Measurements from ENCODE around the gene MID1.

Gene MID1

GRCh38 chrX:10570601-10571000 is 49.8 kb downstream of the MID1 start:
- Histone ChIP-seq H3K9ac (ENCODE audit: low read depth, low read length) (no peak overlapping the region), H3K36me3 (ENCODE audit: control insufficient read depth, insufficient read depth, low read length) (peaks cover 8% of the 10 kb centered on the region), H3K27me3 (ENCODE audit: control insufficient read depth, insufficient read depth, low read length) (no peaks in the 10 kb centered on the region), H3K4me1 (ENCODE audit: control insufficient read depth, insufficient read depth, low read length) (no peaks in the 10 kb centered on the region), H3K9me3 (ENCODE audit: control insufficient read depth, insufficient read depth, low read length) (no peaks in the 10 kb centered on the region), H3K4me3 (ENCODE audit: low read depth, low read length) (no peak overlapping the region)

DNA sequence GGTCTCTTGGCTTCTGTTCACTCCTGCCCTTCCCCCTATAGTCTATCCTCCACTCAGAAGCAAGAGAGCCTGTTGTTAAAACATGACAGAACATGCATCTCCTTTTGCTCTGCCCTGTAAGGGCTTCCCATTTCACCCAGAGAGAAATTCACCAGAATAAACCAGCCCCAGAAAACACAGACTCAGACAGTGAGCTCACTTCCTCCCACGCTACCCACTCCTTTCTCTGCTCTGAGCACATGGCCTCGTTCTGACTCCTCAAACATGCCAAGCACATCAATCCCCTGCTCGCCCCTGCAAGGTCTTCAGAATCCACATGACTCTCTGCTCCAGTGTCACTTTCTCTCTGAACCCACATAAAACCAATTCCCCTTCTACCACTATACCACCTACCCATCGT is 50.4 kb downstream of the MID1 start:
- Histone ChIP-seq H3K27me3 (ENCODE audit: control insufficient read depth, insufficient read depth, low read length) (no peaks in the 10 kb centered on the region), H3K36me3 (ENCODE audit: control insufficient read depth, insufficient read depth, low read length) (peaks cover 8% of the 10 kb centered on the region), H3K4me1 (ENCODE audit: control insufficient read depth, insufficient read depth, low read length) (no peaks in the 10 kb centered on the region), H3K9ac (ENCODE audit: low read depth, low read length) (no peak overlapping the region), H3K9me3 (ENCODE audit: control insufficient read depth, insufficient read depth, low read length) (no peaks in the 10 kb centered on the region), H3K4me3 (ENCODE audit: low read depth, low read length) (no peak overlapping the region)

DNA sequence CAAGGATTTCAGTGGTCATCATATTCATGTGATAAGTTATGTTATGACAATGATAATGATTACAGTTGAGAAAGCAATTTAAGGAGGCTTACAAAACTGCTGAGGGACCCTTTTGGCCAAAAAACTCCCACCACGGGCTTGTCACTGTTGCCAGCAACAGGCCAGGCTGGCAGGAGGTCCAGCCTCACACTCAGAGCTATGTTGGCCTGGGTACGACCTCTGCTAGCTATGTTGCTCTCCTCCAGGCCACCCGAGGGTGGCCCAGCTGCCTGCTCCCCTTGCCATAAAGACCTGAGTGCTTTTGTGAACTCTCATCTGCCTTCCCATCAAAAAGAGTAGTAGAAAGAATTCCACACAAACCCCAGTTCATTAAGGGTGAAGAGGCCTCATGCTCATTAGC is 52.0 kb downstream of the MID1 start:
- Histone ChIP-seq H3K9ac (ENCODE audit: low read depth, low read length) (no peak overlapping the region), H3K9me3 (ENCODE audit: control insufficient read depth, insufficient read depth, low read length) (no peaks in the 10 kb centered on the region), H3K4me3 (ENCODE audit: low read depth, low read length) (no peak overlapping the region), H3K36me3 (ENCODE audit: control insufficient read depth, insufficient read depth, low read length) (peaks cover 8% of the 10 kb centered on the region), H3K4me1 (ENCODE audit: control insufficient read depth, insufficient read depth, low read length) (peaks cover 6% of the 10 kb centered on the region), H3K27me3 (ENCODE audit: control insufficient read depth, insufficient read depth, low read length) (no peaks in the 10 kb centered on the region)

DNA sequence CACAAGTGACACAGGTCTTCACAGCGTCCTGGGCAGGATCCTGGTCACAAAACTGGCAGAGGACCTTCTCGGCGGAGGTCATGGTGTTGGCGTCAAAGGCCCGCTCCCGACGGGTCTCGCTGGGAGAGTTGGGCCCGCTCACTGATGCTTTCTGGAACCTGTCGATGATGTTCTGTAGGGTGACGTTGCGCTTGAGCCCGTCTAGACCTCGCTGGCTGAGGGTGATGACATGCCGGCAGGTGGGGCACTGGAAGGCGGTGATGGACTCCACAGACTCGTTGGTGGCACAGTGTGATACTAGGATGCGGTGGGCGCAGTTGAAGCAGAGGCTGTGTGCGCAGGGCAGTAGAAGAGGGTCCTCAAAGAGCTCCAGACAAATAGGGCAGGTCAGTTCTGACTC is 53.2 kb downstream of the MID1 start:
- Histone ChIP-seq H3K9me3 (ENCODE audit: control insufficient read depth, insufficient read depth, low read length) (no peaks in the 10 kb centered on the region), H3K4me1 (ENCODE audit: control insufficient read depth, insufficient read depth, low read length) (peaks cover 9% of the 10 kb centered on the region), H3K27me3 (ENCODE audit: control insufficient read depth, insufficient read depth, low read length) (no peaks in the 10 kb centered on the region), H3K36me3 (ENCODE audit: control insufficient read depth, insufficient read depth, low read length) (peaks cover 8% of the 10 kb centered on the region), H3K9ac (ENCODE audit: low read depth, low read length) (no peak overlapping the region), H3K4me3 (ENCODE audit: low read depth, low read length) (no peak overlapping the region)

DNA sequence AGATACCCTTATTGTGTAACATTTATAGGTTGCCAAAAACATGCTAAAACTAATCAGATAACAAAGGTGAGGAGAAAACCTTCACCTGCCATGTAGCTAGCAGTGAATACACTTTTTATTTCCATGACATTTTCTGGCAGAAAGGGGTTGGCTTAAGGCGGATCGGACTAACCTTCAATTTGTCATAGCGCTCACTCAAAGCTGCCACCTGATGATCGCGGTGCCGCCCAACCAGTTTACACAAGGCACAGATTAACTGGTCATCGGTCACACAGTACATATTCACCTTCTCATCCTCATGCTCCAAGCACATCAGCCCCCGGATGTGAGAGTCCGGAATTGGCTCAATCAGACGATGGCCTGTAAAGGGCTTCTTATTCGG is 53.7 kb downstream of the MID1 start:
- Histone ChIP-seq H3K36me3 (ENCODE audit: control insufficient read depth, insufficient read depth, low read length) (peaks cover 8% of the 10 kb centered on the region), H3K9me3 (ENCODE audit: control insufficient read depth, insufficient read depth, low read length) (no peaks in the 10 kb centered on the region), H3K4me3 (ENCODE audit: low read depth, low read length) (no peak overlapping the region), H3K27me3 (ENCODE audit: control insufficient read depth, insufficient read depth, low read length) (no peaks in the 10 kb centered on the region), H3K9ac (ENCODE audit: low read depth, low read length) (no peak overlapping the region), H3K4me1 (ENCODE audit: control insufficient read depth, insufficient read depth, low read length) (peaks cover 9% of the 10 kb centered on the region)

DNA sequence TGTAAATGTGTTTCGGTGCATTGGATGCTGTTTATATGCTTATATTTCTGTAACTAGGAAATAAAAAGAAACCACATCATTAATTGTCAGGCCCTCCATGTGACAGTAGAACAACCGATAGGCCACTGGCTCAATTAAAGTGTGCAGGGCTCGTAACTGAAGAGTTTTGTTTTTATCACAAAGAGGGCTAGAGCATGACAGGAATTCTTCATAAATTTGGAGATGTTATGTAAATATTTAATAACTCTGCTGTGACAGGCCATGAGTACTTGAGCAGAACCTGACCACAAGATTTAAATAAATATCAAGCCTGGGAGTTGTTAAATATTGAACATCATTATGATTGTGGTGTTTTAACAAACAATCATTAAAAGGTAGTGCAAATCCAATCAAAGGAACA is 55.9 kb downstream of the MID1 start:
- Histone ChIP-seq H3K27me3 (ENCODE audit: control insufficient read depth, insufficient read depth, low read length) (no peaks in the 10 kb centered on the region), H3K9ac (ENCODE audit: low read depth, low read length) (no peak overlapping the region), H3K9me3 (ENCODE audit: control insufficient read depth, insufficient read depth, low read length) (no peaks in the 10 kb centered on the region), H3K4me1 (ENCODE audit: control insufficient read depth, insufficient read depth, low read length) (peaks cover 9% of the 10 kb centered on the region), H3K4me3 (ENCODE audit: low read depth, low read length) (no peak overlapping the region), H3K36me3 (ENCODE audit: control insufficient read depth, insufficient read depth, low read length) (peaks cover 11% of the 10 kb centered on the region)

DNA sequence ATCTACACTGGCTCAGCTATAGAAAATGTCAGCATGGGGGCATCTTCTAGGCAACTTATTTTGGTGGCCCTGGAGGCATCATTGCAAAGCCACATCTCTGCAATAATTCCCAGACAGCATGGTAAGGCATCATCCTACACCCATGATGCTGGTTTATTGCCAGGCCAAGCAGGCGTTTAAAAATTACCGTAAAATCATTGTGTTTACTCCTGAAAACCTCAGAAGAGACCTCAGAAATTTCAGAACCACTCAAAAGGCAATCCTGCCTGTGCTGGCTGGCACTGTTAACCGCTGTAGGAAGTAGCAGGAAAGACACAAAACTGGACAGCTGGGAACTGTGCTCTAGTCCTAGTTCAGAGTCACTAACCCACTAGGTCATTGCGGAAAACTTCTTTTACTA is 63.2 kb downstream of the MID1 start:
- peaks cover 3% of the 10 kb centered on the region for H3K36me3 ChIP-seq (ENCODE audit: control insufficient read depth, insufficient read depth, low read length)
- H3K9ac ChIP-seq (ENCODE audit: low read depth, low read length) = no peak overlapping the region
- H3K4me3 ChIP-seq (ENCODE audit: low read depth, low read length) = no peak overlapping the region
- H3K9me3 ChIP-seq (ENCODE audit: control insufficient read depth, insufficient read depth, low read length) = no peaks in the 10 kb centered on the region
- no peaks in the 10 kb centered on the region for H3K4me1 ChIP-seq (ENCODE audit: control insufficient read depth, insufficient read depth, low read length)
- no peaks in the 10 kb centered on the region for H3K27me3 ChIP-seq (ENCODE audit: control insufficient read depth, insufficient read depth, low read length)

GRCh38 chrX:10556405-10556804 is 64.0 kb downstream of the MID1 start:
- Histone ChIP-seq H3K4me3 (ENCODE audit: low read depth, low read length) (no peak overlapping the region), H3K9ac (ENCODE audit: low read depth, low read length) (no peak overlapping the region), H3K27me3 (ENCODE audit: control insufficient read depth, insufficient read depth, low read length) (no peaks in the 10 kb centered on the region), H3K9me3 (ENCODE audit: control insufficient read depth, insufficient read depth, low read length) (no peaks in the 10 kb centered on the region), H3K36me3 (ENCODE audit: control insufficient read depth, insufficient read depth, low read length) (peaks cover 3% of the 10 kb centered on the region), H3K4me1 (ENCODE audit: control insufficient read depth, insufficient read depth, low read length) (no peaks in the 10 kb centered on the region)

GRCh38 chrX:10555846-10556245 is 64.5 kb downstream of the MID1 start:
- H3K9ac ChIP-seq (ENCODE audit: low read depth, low read length) = no peak overlapping the region
- H3K4me3 ChIP-seq (ENCODE audit: low read depth, low read length) = no peak overlapping the region
- no peaks in the 10 kb centered on the region for H3K9me3 ChIP-seq (ENCODE audit: control insufficient read depth, insufficient read depth, low read length)
- peaks cover 3% of the 10 kb centered on the region for H3K36me3 ChIP-seq (ENCODE audit: control insufficient read depth, insufficient read depth, low read length)
- H3K4me1 ChIP-seq (ENCODE audit: control insufficient read depth, insufficient read depth, low read length) = no peaks in the 10 kb centered on the region
- no peaks in the 10 kb centered on the region for H3K27me3 ChIP-seq (ENCODE audit: control insufficient read depth, insufficient read depth, low read length)

DNA sequence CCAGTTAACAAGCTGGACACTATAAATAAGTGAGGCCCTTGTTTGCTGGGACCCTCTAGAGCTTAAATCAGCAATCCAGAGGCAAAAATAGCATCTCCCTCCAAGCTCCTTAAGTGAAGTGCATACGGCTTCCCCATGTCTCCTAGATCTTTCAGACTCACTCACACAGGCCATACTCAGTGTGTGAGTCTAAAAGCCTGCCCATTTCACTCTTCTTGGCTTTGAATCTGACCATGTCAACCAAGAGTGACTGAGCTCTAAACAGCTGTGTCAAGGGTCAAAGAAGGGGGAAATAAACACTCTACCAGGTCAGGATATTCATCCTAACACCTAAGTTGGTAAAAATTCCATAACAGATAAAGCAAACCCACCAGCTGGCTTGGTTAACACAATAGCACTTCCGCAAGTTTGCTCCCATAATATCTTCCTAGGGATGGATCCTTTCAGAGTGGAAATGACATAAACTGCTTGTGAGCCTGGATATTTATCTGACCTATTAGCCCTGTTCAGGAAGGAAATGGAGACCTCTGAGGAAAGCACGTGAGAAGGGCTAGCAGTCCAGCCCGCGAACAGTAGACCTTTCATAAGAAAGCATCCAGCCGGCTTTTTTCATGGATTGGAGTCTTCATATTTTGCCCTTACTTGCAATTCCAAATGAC is 65.6 kb downstream of the MID1 start:
- Histone ChIP-seq H3K9ac (ENCODE audit: low read depth, low read length) (no peak overlapping the region), H3K9me3 (ENCODE audit: control insufficient read depth, insufficient read depth, low read length) (no peaks in the 10 kb centered on the region), H3K4me3 (ENCODE audit: low read depth, low read length) (no peak overlapping the region), H3K36me3 (ENCODE audit: control insufficient read depth, insufficient read depth, low read length) (peaks cover under 1% of the 10 kb centered on the region), H3K4me1 (ENCODE audit: control insufficient read depth, insufficient read depth, low read length) (no peaks in the 10 kb centered on the region), H3K27me3 (ENCODE audit: control insufficient read depth, insufficient read depth, low read length) (no peaks in the 10 kb centered on the region)

DNA sequence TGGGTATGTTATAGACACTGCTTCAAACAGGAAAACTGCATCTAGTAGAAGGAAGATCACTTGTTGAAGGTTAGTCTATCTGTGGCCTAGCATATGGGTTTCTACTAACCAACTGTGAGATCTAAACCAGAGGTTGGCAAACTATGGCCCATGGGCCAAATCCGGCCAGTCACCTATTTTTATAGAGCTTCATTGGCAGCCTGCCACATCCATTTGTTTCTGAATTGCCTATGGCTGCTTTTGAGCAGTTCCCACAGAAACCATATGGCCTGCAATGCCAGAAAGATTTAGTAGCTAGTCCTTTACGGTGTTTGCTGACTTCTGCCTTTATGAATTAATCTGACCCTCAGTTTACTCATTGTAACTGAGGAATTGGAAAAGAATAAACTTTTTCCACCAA is 71.1 kb downstream of the MID1 start:
- Histone ChIP-seq H3K4me1 (ENCODE audit: control insufficient read depth, insufficient read depth, low read length) (peaks cover 3% of the 10 kb centered on the region), H3K36me3 (ENCODE audit: control insufficient read depth, insufficient read depth, low read length) (no peaks in the 10 kb centered on the region), H3K4me3 (ENCODE audit: low read depth, low read length) (no peak overlapping the region), H3K9me3 (ENCODE audit: control insufficient read depth, insufficient read depth, low read length) (no peaks in the 10 kb centered on the region), H3K27me3 (ENCODE audit: control insufficient read depth, insufficient read depth, low read length) (no peaks in the 10 kb centered on the region), H3K9ac (ENCODE audit: low read depth, low read length) (no peak overlapping the region)

- H3K9ac ChIP-seq (ENCODE audit: low read depth, low read length) = no peak overlapping the region
- H3K4me1 ChIP-seq (ENCODE audit: control insufficient read depth, insufficient read depth, low read length) = peaks cover 3% of the 10 kb centered on the region
- H3K27me3 ChIP-seq (ENCODE audit: control insufficient read depth, insufficient read depth, low read length) = no peaks in the 10 kb centered on the region
- H3K4me3 ChIP-seq (ENCODE audit: low read depth, low read length) = no peak overlapping the region
- H3K36me3 ChIP-seq (ENCODE audit: control insufficient read depth, insufficient read depth, low read length) = no peaks in the 10 kb centered on the region
- no peaks in the 10 kb centered on the region for H3K9me3 ChIP-seq (ENCODE audit: control insufficient read depth, insufficient read depth, low read length)
These were observed 71.7 kb downstream of the MID1 start for GRCh38 chrX:10548688-10549087.
